C4-2B (cell line): ENCODE results near the gene ARHGAP15.

Source experiments
- CTCF ChIP-seq: fragments of 450-650 bp; conservative IDR thresholded peaks from 2 replicates; pipeline ENCODE4 v1.5.1; 2017; ENCODE audit warnings: mild to moderate bottlenecking
- ZFX ChIP-seq: fragments of 450-650 bp; IDR thresholded peaks from 2 replicates; pipeline ENCODE4 v1.6.1; 2017

GRCh38 chr2:143526498-143526897 is 397.3 kb downstream of the ARHGAP15 start:
- no peak for TF ChIP-seq CTCF
- TF ChIP-seq ZFX: no peak
